ENCODE measurements around the gene SULT1C4. TPM values are rescaled to one million over a fixed set of nuclear protein-coding genes. Genes with fewer than 3 reads are reported as not detected.

SULT1C4 gene
- polyA plus RNA-seq, 1 experiment, result 4.0 TPM

DNA sequence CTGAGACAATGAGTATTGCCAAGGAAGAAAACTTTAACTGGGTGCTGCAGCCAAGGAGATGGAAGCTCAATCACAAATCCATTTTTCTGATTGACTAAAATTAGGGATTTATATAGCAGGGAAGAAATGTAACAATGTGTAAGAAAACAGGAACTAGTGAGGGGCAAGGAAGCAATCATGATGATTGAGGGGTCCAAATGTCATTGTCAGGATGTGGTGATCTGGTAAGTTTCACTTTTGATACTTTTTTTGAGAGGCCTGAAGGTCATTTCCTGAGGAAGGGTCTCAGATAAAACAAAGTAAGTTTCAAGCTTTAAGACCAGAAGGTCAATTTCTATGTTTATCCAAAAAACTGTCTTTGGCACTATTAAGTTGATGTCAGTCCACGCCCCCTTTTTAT, 59.2 kb downstream of the SULT1C4 start:
- TF ChIP-seq, protein P1, sequence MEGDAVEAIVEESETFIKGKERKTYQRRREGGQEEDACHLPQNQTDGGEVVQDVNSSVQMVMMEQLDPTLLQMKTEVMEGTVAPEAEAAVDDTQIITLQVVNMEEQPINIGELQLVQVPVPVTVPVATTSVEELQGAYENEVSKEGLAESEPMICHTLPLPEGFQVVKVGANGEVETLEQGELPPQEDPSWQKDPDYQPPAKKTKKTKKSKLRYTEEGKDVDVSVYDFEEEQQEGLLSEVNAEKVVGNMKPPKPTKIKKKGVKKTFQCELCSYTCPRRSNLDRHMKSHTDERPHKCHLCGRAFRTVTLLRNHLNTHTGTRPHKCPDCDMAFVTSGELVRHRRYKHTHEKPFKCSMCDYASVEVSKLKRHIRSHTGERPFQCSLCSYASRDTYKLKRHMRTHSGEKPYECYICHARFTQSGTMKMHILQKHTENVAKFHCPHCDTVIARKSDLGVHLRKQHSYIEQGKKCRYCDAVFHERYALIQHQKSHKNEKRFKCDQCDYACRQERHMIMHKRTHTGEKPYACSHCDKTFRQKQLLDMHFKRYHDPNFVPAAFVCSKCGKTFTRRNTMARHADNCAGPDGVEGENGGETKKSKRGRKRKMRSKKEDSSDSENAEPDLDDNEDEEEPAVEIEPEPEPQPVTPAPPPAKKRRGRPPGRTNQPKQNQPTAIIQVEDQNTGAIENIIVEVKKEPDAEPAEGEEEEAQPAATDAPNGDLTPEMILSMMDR (IDR thresholded peaks at IDR 0.05; ENCODE audit: low read depth, low read length), result no peak
- no peak overlapping the region for H3K4me3 ChIP-seq (ENCODE audit: low read depth, low read length)
- ChIA-PET POLR2A (no interaction called here), CTCF (no interaction called here)
- DNase-seq (ENCODE audit: low read depth, low spot score), result no peak
- H3K27me3 ChIP-seq (ENCODE audit: control insufficient read depth, insufficient read depth, low read length), result no peaks in the 10 kb centered on the region
- H3K27ac ChIP-seq (ENCODE audit: low read depth, low read length), result no peak overlapping the region
- H3K9me3 ChIP-seq (ENCODE audit: control insufficient read depth, insufficient read depth, low read length), result no peaks in the 10 kb centered on the region

Small RNA genes within 50 kb of the gene (small RNA-seq; reads per million reads assigned to genes)
- gene SMIM12P1 (ENCODE audit: insufficient read length, low read depth), result not detected

Other genes with a start within 250 kb of the SULT1C4 start
- gene SULT1C3, start 138.0 kb upstream of the SULT1C4 start, polyA plus RNA-seq (2011; rRNA removed), result not detected in 2 replicates
- gene SULT1C2, start 89.1 kb upstream of the SULT1C4 start, polyA plus RNA-seq (2011; rRNA removed), result 0.04 and 0.11 TPM in 2 replicates
- gene GCC2, start 71.3 kb downstream of the SULT1C4 start, polyA plus RNA-seq (2011; rRNA removed), result 13.2 and 19.5 TPM in 2 replicates
- 87.3 and 95.0 TPM in 2 replicates for gene LIMS1, start 156.5 kb downstream of the SULT1C4 start, polyA plus RNA-seq (2011; rRNA removed)